BJ (cell line): ENCODE results near the gene BEAN1. TPM values are rescaled to one million over a fixed set of nuclear protein-coding genes. Genes with fewer than 3 reads are reported as not detected.
"Not testable (repeated sequence)": the region's sequence is repeated elsewhere in the genome, so short reads cannot be mapped to it uniquely, and the experiment has no call there.

ENCODE experiments used
- CTCF ChIA-PET: fragments of 350-600 bp; formaldehyde crosslinking; extraction: SDS; loops from one replicate; lab custom pipeline; 2021; ENCODE audit warnings: antibody characterized with exemption, inconsistent platforms; lab: Yijun Ruan, JAX
- POLR2A ChIA-PET: fragments of 300-600 bp; sonication (Branson Sonifier 250); formaldehyde crosslinking; extraction: SDS; loops from one replicate; lab custom pipeline; 2021; ENCODE audit warnings: antibody characterized with exemption; lab: Charles Lee
- DNase-seq: peaks from one replicate; pipeline ENCODE4 v3.0.0-alpha.2; 2011; ENCODE audit warnings: low read depth
- H3K27me3 ChIP-seq: 2 replicates; pipeline ENCODE4 v1.6.0; 2011; ENCODE audit warnings: low read length; ENCODE audit not compliant: control insufficient read depth, insufficient read depth
- H3K36me3 ChIP-seq: 2 replicates; pipeline ENCODE4 v1.5.1; 2011; ENCODE audit warnings: low read length; ENCODE audit not compliant: control insufficient read depth, insufficient read depth
- H3K4me3 ChIP-seq: 2 replicates; pipeline ENCODE4 v1.5.1; 2011; ENCODE audit warnings: low read depth, mild to moderate bottlenecking, control low read depth, low read length
- CTCF ChIP-seq: IDR thresholded peaks from 2 replicates; pipeline ENCODE4 v1.5.1; 2011; ENCODE audit warnings: low read depth, mild to moderate bottlenecking, control low read depth, inconsistent platforms, low read length, moderate library complexity; ENCODE audit not compliant: insufficient read depth
- polyA plus RNA-seq: library from polyadenylated mRNA; depleted of rRNA; stranded (reverse); fragments of >200 nt; gene quantifications from 2 replicates; pipeline ENCODE4 v1.2.3, GENCODE V29; 2011

BEAN1 gene
- polyA plus RNA-seq, 1 experiment, result not detected

- Histone ChIP-seq H3K36me3 (no peaks in the 10 kb centered on the region), H3K4me3 (no peak overlapping the region), H3K27me3 (no peaks in the 10 kb centered on the region)
- DNase-seq, result no peak
- no peak for TF ChIP-seq CTCF
- CTCF ChIA-PET, result no interaction called here
- POLR2A ChIA-PET, result no interaction called here
Observed at GRCh38 chr16:66494916-66495315, 67.8 kb downstream of the BEAN1 start.

GRCh38 chr16:66495440-66495839, 68.3 kb downstream of the BEAN1 start:
- no peak for TF ChIP-seq CTCF
- DNase-seq, result no peak
- H3K27me3 ChIP-seq, result no peaks in the 10 kb centered on the region
- ChIA-PET POLR2A (no interaction called here), CTCF (no interaction called here)
- no peaks in the 10 kb centered on the region for H3K36me3 ChIP-seq
- no peak overlapping the region for H3K4me3 ChIP-seq

GRCh38 chr16:66496226-66496625, 69.1 kb downstream of the BEAN1 start:
- POLR2A ChIA-PET, H3K36me3 ChIP-seq, H3K27me3 ChIP-seq, DNase-seq, CTCF ChIA-PET, H3K4me3 ChIP-seq: not testable (repeated sequence)

- H3K36me3 ChIP-seq, POLR2A ChIA-PET, H3K27me3 ChIP-seq, H3K4me3 ChIP-seq, DNase-seq: not testable (repeated sequence)
- CTCF ChIA-PET, result interaction anchor here (1.8 kb wide), 1 partner anchor 91 kb away, joined by 3 read pairs; no protein-coding TSS in a partner anchor
Observed at GRCh38 chr16:66497921-66498320, 70.8 kb downstream of the BEAN1 start.

GRCh38 chr16:66501563-66501962, 74.5 kb downstream of the BEAN1 start:
- DNase-seq, H3K27me3 ChIP-seq, H3K4me3 ChIP-seq, H3K36me3 ChIP-seq: not testable (repeated sequence)
- ChIA-PET CTCF (interaction anchor here (0.7 kb wide), 1 partner anchor 1369 kb away, joined by 4 read pairs; no protein-coding TSS in a partner anchor), POLR2A (interaction anchor here (0.7 kb wide), 1 partner anchor 49 kb away, joined by 4 read pairs; no protein-coding TSS in a partner anchor)

- POLR2A ChIA-PET, result interaction anchor here (0.7 kb wide), 1 partner anchor 48 kb away, joined by 4 read pairs; no protein-coding TSS in a partner anchor
- H3K36me3 ChIP-seq, result no peaks in the 10 kb centered on the region
- DNase-seq, result no peak
- no peak overlapping the region for H3K4me3 ChIP-seq
- TF ChIP-seq CTCF, result no peak
- CTCF ChIA-PET, result interaction anchor here (0.6 to 0.9 kb wide), 3 partner anchors 10 to 1369 kb away, joined by 3 to 4 read pairs (median 3); no protein-coding TSS in a partner anchor
- no peaks in the 10 kb centered on the region for H3K27me3 ChIP-seq
Observed at GRCh38 chr16:66502020-66502913, 75.2 kb downstream of the BEAN1 start.
